Measurements from ENCODE around the gene FRG2B. TPM values are rescaled to one million over a fixed set of nuclear protein-coding genes. Genes with fewer than 3 reads are reported as not detected.

FRG2B gene
- total RNA-seq = not detected in 2 replicates

GRCh38 chr10:133626695-133627094 is at the start of gene FRG2B:
FRG2B (minus strand) TSS chr10:133626795; CDS start chr10:133626742, 53 bp downstream.

Other genes with a start within 250 kb of the FRG2B start
- gene PAOX, start 247.5 kb downstream of the FRG2B start, total RNA-seq = 6.7 and 9.0 TPM in 2 replicates
- 38.7 and 50.0 TPM in 2 replicates for gene MTG1, start 232.6 kb downstream of the FRG2B start, total RNA-seq
- gene SPRN, start 202.2 kb downstream of the FRG2B start, total RNA-seq = 0.16 and 0.38 TPM in 2 replicates
- under 0.01 and 1.4 TPM in 2 replicates for gene SCART1, start 172.8 kb downstream of the FRG2B start, total RNA-seq
- gene CYP2E1, start 99.4 kb downstream of the FRG2B start, total RNA-seq = 0.16 and 0.38 TPM in 2 replicates
- gene SYCE1, start 61.2 kb downstream of the FRG2B start, total RNA-seq = not detected in 2 replicates